GM12892 (cell line): Measurements from ENCODE around the gene NEFH.
A peak's percentile ranks its signal among the peaks of the same experiment; 100 is the strongest.
"Not testable (repeated sequence)": the region's sequence is repeated elsewhere in the genome, so short reads cannot be mapped to it uniquely, and the experiment has no call there.

Experiments
- DNase-seq: peaks from one replicate; pipeline ENCODE4 v3.0.0; 2011; ENCODE audit not compliant: insufficient read length
- FAIRE-seq: peaks from 2 replicates; lab custom pipeline; 2011; peaks lifted over from hg19 to GRCh38; lab: Jason Lieb, UNC
- POLR2A ChIP-seq: IDR thresholded peaks from 2 replicates; pipeline ENCODE4 v1.6.1; 2011; ENCODE audit warnings: low read depth, low read length, control low read depth
- POLR2AphosphoS5 ChIP-seq: IDR thresholded peaks from 2 replicates; pipeline ENCODE4 v1.6.1; 2011; ENCODE audit warnings: low read depth, low read length, control low read depth
- TAF1 ChIP-seq: IDR thresholded peaks from 2 replicates; pipeline ENCODE4 v1.6.1; 2011; ENCODE audit warnings: low read depth, mild to moderate bottlenecking, control low read depth, low read length, borderline replicate concordance

The NEFH gene

GRCh38 chr22:29485448-29485847 lies 5.4 kb downstream of the NEFH start:
- TF ChIP-seq POLR2AphosphoS5 (no peak), TAF1 (no peak), POLR2A (no peak)
- FAIRE-seq (no peak), DNase-seq (no peak)

DNA sequence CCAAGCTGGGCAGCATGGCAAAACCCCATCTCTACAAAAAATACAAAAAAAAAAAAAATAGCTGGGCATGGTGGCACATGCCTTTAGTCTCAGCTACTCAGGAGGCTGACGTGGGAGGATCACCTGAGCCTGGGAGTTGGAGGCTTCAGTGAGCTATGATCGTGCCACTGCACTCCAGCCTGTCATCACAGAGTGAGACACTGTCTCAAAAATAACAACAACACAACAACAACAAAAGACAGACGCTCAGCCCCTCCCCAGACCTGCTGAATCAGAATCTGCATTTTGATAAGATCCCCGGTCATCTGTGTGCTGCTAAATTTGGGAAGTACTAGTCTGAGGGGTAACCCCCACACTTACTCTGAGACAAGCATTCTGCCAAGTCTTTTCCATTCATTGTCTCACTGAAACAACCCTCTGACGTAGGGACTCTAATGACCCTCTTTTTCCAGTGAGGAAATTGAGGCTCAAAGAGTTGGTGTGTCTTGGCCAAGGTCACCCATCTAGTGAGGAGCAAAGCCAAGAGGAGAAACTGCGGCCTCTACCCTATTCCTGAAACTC lies 7.5 kb downstream of the NEFH start:
- FAIRE-seq = no peak
- no peak for DNase-seq
- TF ChIP-seq POLR2A (no peak), TAF1 (no peak), POLR2AphosphoS5 (no peak)

DNA sequence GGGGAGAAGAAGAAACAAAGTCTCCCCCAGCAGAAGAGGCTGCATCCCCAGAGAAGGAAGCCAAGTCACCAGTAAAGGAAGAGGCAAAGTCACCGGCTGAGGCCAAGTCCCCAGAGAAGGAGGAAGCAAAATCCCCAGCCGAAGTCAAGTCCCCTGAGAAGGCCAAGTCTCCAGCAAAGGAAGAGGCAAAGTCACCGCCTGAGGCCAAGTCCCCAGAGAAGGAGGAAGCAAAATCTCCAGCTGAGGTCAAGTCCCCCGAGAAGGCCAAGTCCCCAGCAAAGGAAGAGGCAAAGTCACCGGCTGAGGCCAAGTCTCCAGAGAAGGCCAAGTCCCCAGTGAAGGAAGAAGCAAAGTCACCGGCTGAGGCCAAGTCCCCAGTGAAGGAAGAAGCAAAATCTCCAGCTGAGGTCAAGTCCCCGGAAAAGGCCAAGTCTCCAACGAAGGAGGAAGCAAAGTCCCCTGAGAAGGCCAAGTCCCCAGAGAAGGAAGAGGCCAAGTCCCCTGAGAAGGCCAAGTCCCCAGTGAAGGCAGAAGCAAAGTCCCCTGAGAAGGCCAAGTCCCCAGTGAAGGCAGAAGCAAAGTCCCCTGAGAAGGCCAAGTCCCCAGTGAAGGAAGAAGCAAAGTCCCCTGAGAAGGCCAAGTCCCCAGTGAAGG lies 9.2 kb downstream of the NEFH start:
- peak; percentile 42 for FAIRE-seq
- DNase-seq = not testable (repeated sequence)

- FAIRE-seq (no peak), DNase-seq (no peak)
- no peak for TF ChIP-seq POLR2A
Observed at GRCh38 chr22:29491012-29491411, 11.0 kb downstream of the NEFH start.

DNA sequence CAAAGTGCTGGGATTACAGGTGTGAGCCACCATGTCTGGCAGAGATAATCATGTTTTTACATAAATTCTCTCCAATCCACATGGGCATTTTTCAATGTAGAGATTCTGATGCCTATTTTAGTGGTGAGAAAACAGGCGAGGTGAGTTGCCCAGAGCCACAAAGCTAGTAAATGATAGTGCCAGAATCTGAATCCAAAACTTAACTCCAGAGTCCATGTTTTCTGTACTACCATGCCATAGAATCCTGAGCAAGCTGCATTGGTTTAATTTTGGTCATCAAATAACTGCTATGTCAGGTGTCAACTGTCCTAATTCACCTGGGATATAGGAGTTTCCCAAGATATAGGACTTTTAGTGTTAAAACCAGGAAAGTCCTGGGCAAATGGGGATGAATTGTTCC lies 13.6 kb downstream of the NEFH start:
- DNase-seq (no peak), FAIRE-seq (no peak)
- TF ChIP-seq POLR2AphosphoS5 (no peak), TAF1 (no peak), POLR2A (no peak)

GRCh38 chr22:29499852-29500251 lies 19.8 kb downstream of the NEFH start:
- TF ChIP-seq TAF1 = no peak
- TF ChIP-seq POLR2AphosphoS5 = no peak
- no peak for TF ChIP-seq POLR2A
- DNase-seq (no peak), FAIRE-seq (no peak)

DNA sequence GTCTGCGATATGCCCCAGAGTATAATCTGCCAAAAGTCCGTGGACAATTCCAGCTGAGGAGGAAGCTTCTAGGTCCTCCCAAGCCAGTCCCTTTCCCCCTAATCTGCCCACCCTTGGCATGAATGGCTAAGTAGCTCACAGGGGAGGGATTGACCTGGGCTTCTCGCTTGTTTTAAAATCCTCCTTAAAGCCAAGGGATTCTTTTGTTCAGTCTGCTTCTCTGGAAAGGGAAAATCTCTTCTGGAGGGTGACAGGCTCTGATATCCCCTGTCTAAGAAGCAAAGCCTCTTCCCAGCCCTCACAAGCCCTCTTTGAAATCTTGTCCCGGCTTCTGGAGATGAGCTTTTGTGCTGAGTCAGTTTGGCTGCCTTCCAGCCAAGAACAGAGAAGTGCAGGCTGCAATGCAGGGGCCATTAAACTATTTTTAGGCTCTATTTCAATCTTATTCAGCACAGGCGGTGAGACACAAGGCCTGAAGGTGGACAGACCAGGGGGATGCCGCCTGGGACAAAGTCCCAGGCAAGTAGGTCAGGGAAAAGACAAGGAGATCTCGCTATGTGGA lies 23.9 kb downstream of the NEFH start:
- TF ChIP-seq TAF1 = no peak
- TF ChIP-seq POLR2AphosphoS5 = no peak
- TF ChIP-seq POLR2A = no peak
- no peak for FAIRE-seq
- DNase-seq = no peak

DNA sequence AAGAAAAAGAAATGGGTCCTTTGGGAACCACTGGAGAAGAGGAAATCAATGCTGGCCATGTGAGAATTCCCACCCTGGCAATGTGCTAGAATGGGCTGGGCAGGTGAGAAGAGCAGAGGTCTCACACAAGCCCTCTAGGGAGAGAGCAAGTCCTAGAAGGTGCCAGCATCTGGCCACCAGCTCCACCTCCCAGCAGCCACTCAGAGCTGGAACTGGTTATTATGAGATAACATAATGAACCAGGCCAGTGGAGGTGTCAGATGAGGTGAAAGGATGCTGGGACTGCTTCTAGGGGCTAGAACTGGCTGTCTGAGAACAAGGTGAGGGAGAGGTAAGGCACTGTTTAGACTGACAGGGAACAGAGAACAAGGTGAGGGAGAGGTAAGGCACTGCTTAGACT lies 29.3 kb downstream of the NEFH start:
- DNase-seq = no peak
- FAIRE-seq = no peak
- TF ChIP-seq POLR2AphosphoS5 (no peak), POLR2A (no peak), TAF1 (no peak)

DNA sequence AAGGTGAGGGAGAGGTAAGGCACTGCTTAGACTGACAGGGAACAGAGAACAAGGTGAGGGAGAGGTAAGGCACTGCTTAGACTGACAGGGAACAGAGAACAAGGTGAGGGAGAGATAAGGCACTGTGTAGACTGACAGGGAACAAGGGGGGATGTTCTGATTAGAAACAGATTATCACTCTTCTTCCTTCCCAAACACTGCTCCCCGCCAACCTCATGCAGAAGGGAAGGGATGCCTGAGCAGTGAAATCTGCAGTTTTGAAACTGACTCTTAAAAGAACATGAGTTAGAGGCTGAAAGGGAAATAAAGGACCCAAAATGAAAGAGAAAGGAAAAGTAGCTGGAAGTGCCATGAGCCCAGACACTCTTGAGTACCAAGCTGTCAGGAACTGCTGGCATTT lies 29.8 kb downstream of the NEFH start:
- DNase-seq (no peak), FAIRE-seq (no peak)
- TF ChIP-seq TAF1 (no peak), POLR2A (no peak), POLR2AphosphoS5 (no peak)

- FAIRE-seq (no peak), DNase-seq (no peak)
- no peak for TF ChIP-seq TAF1
- no peak for TF ChIP-seq POLR2AphosphoS5
- no peak for TF ChIP-seq POLR2A
Observed at GRCh38 chr22:29510542-29510941, 30.5 kb downstream of the NEFH start.

DNA sequence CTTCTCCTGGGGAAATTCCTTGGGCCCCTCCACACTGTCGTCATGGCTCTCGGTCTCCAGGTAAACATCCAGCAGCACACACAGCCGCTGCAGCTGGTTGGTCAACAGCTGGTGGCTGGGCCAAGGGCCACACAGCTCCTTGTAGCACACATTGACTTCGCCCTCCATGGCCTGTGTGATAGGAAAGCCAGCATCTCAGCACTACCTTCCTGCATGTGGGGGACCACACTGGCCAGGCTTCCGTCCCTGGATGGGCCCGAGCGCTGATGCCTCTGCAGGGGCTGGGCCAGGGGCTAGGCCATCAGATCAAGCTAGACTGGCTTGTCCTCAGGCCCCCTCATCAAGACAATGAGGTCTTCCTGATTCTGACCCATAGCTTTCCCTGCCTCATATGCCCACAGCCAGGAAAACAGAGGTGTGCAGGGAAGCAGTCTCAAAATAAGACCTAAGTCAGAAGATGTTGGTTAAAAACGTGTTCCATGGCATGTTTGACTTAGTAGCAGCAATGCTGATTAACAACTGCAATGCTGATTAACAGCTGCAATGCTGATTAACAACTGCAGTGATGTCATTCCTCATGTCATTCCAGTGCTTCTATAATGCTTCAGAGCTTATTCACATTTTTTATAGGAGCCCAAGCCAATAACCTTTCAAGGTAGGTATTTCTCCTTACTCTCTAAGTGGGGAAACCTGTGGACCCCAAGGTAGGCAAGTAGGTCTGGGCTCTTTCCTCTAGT lies 31.3 kb downstream of the NEFH start:
- FAIRE-seq (no peak), DNase-seq (no peak)
- TF ChIP-seq TAF1 (no peak), POLR2AphosphoS5 (no peak), POLR2A (no peak)

GRCh38 chr22:29512031-29512430 lies 32.0 kb downstream of the NEFH start:
- no peak for FAIRE-seq
- TF ChIP-seq POLR2AphosphoS5 = no peak
- no peak for TF ChIP-seq POLR2A
- no peak for TF ChIP-seq TAF1
- no peak for DNase-seq
